MCF 10A (cell line): ENCODE data around the gene WAC. TPM values are rescaled to one million over a fixed set of nuclear protein-coding genes. Genes with fewer than 3 reads are reported as not detected.
A peak's percentile ranks its signal among the peaks of the same experiment; 100 is the strongest.

Experiments used
- BruUV-seq: library from RNA; stranded (reverse); fragments of 400-500 nt; replicated peaks from 2 replicates; lab custom pipeline; 2021; lab: Mats Ljungman, UMichigan
- CTCF ChIA-PET: fragments of 300-600 bp; sonication (Branson Sonifier 250); formaldehyde crosslinking; extraction: SDS; loops from one replicate; lab custom pipeline; 2021; ENCODE audit warnings: antibody characterized with exemption, inconsistent platforms; lab: Yijun Ruan, JAX
- POLR2A ChIA-PET: fragments of 300-600, 350-650 bp; sonication (Branson Sonifier 250); formaldehyde crosslinking; extraction: SDS; loops from one replicate; lab custom pipeline; 2020; ENCODE audit warnings: antibody characterized with exemption, inconsistent platforms; lab: Yijun Ruan, JAX
- DNase-seq: peaks from one replicate; pipeline ENCODE4 v3.0.0-alpha.2; 2018; ENCODE audit not compliant: unreplicated experiment
- H3K27ac Mint-ChIP-seq: one replicate; pipeline ENCODE4 v1.8.0; 2022; ENCODE audit warnings: mild to moderate bottlenecking, low read depth, mixed read lengths; ENCODE audit not compliant: unreplicated experiment
- H3K27me3 Mint-ChIP-seq: one replicate; pipeline ENCODE4 v1.8.0; 2022; ENCODE audit warnings: mixed read lengths; ENCODE audit not compliant: insufficient read depth, unreplicated experiment
- H3K36me3 Mint-ChIP-seq: one replicate; pipeline ENCODE4 v1.8.0; 2022; ENCODE audit warnings: mild to moderate bottlenecking, moderate library complexity, mixed read lengths; ENCODE audit not compliant: insufficient read depth, unreplicated experiment
- H3K4me1 Mint-ChIP-seq: one replicate; pipeline ENCODE4 v1.8.0; 2022; ENCODE audit warnings: mixed read lengths; ENCODE audit not compliant: insufficient read depth, unreplicated experiment
- H3K4me3 Mint-ChIP-seq: one replicate; pipeline ENCODE4 v1.8.0; 2022; ENCODE audit warnings: mild to moderate bottlenecking, moderate library complexity, mixed read lengths; ENCODE audit not compliant: unreplicated experiment
- H3K9me3 Mint-ChIP-seq: one replicate; pipeline ENCODE4 v1.8.0; 2022; ENCODE audit warnings: mixed read lengths; ENCODE audit not compliant: unreplicated experiment
- CTCF ChIP-seq: fragments of 200-600 bp; IDR thresholded peaks from one replicate; pipeline ENCODE4 v1.8.0; 2022; ENCODE audit warnings: antibody characterized with exemption, mild to moderate bottlenecking; ENCODE audit not compliant: unreplicated experiment
- intact Hi-C: fragments of 100-400 bp; cut with micrococcal nuclease; formaldehyde crosslinking; loops from 2 replicates; pipeline ENCODE4 v1.14.1; 2022
- total RNA-seq: library from RNA; stranded (reverse); gene quantifications from 2 replicates; pipeline ENCODE4 v1.2.3, GENCODE V29; 2022

The WAC gene
- total RNA-seq, 1 experiment from 2014 or later, result 155 TPM

- peaks cover 21% of the 10 kb centered on the region for H3K36me3 Mint-ChIP-seq
- no peaks in the 10 kb centered on the region for H3K27me3 Mint-ChIP-seq
- H3K27ac Mint-ChIP-seq, result no peak overlapping the region
- ChIA-PET CTCF (no interaction called here), POLR2A (interaction anchor here (0.6 to 1.6 kb wide), 2 partner anchors 8 to 270 kb away, joined by 3 to 6 read pairs; partner anchors contain the start of gene WAC)
- TF ChIP-seq CTCF, result no peak
- no peak for DNase-seq
- peaks cover 8% of the 10 kb centered on the region for H3K9me3 Mint-ChIP-seq
- no peak overlapping the region for H3K4me3 Mint-ChIP-seq
- BruUV-seq, result TSS peak; percentile 42
- H3K4me1 Mint-ChIP-seq, result peaks cover 6% of the 10 kb centered on the region
- intact Hi-C loops, result no loop called here
Measured at GRCh38 chr10:28523725-28524252, 9.1 kb upstream of the WAC start.

GRCh38 chr10:28530751-28531150, 2.2 kb upstream of the WAC start:
- H3K9me3 Mint-ChIP-seq, result no peaks in the 10 kb centered on the region
- H3K27ac Mint-ChIP-seq, result peak overlapping the region; percentile 2
- intact Hi-C loops, result no loop called here
- H3K36me3 Mint-ChIP-seq, result peaks cover 28% of the 10 kb centered on the region
- no TSS peak for BruUV-seq
- no peak for DNase-seq
- H3K4me1 Mint-ChIP-seq, result peaks cover 40% of the 10 kb centered on the region
- H3K4me3 Mint-ChIP-seq, result peak overlapping the region; percentile 97
- no peaks in the 10 kb centered on the region for H3K27me3 Mint-ChIP-seq
- POLR2A ChIA-PET, result interaction anchor here (0.6 to 0.7 kb wide), 2 partner anchors 26 to 1068 kb away, joined by 3 read pairs; no protein-coding TSS in a partner anchor
- CTCF ChIA-PET, result interaction anchor here (0.7 kb wide), 1 partner anchor 341 kb away, joined by 3 read pairs; no protein-coding TSS in a partner anchor
- TF ChIP-seq CTCF, result no peak

- H3K9me3 Mint-ChIP-seq, result no peaks in the 10 kb centered on the region
- BruUV-seq, result no TSS peak
- peaks cover 51% of the 10 kb centered on the region for H3K36me3 Mint-ChIP-seq
- ChIA-PET CTCF (interaction anchor here (0.6 kb wide), 1 partner anchor 1017 kb away, joined by 4 read pairs; no protein-coding TSS in a partner anchor), POLR2A (interaction anchor here (0.5 to 1.6 kb wide), 6 partner anchors 9 to 248 kb away, joined by 3 to 6 read pairs (median 6); no protein-coding TSS in a partner anchor)
- H3K27ac Mint-ChIP-seq, result peak overlapping the region; percentile 99
- peaks cover 41% of the 10 kb centered on the region for H3K4me1 Mint-ChIP-seq
- no peak for DNase-seq
- peak overlapping the region; percentile 97 for H3K4me3 Mint-ChIP-seq
- no peaks in the 10 kb centered on the region for H3K27me3 Mint-ChIP-seq
- TF ChIP-seq CTCF, result no peak
- intact Hi-C loops, result no loop called here
Measured at GRCh38 chr10:28533186-28533564, 257 bp downstream of the WAC start.

GRCh38 chr10:28533571-28534304, 820 bp downstream of the WAC start:
- no peaks in the 10 kb centered on the region for H3K9me3 Mint-ChIP-seq
- no peaks in the 10 kb centered on the region for H3K27me3 Mint-ChIP-seq
- ChIA-PET CTCF (interaction anchor here (0.6 to 0.7 kb wide), 2 partner anchors 59 to 1017 kb away, joined by 3 to 4 read pairs; no protein-coding TSS in a partner anchor), POLR2A (interaction anchor here (0.6 to 2.1 kb wide), 5 partner anchors 11 to 60 kb away, joined by 3 to 8 read pairs (median 4); no protein-coding TSS in a partner anchor)
- peaks cover 41% of the 10 kb centered on the region for H3K4me1 Mint-ChIP-seq
- H3K36me3 Mint-ChIP-seq, result peaks cover 56% of the 10 kb centered on the region
- peak overlapping the region; percentile 97 for H3K4me3 Mint-ChIP-seq
- intact Hi-C loops, result loop anchor here (1.0 kb wide), 1 partner anchor 101 kb away; no protein-coding TSS in a partner anchor
- H3K27ac Mint-ChIP-seq, result peak overlapping the region; percentile 99
- no peak for TF ChIP-seq CTCF
- no TSS peak for BruUV-seq
- peak; percentile 51 for DNase-seq
